ENCODE measurements around the gene HVCN1.

Gene HVCN1

GRCh38 chr12:110606253-110606611, 82.7 kb downstream of the HVCN1 start:
- TF ChIP-seq FOXM1 (IDR thresholded peaks at IDR 0.05; ENCODE audit: borderline replicate concordance, low read depth) (no peak), ZBTB7A (IDR thresholded peaks at IDR 0.05; ENCODE audit: low read depth) (no peak), RAD21 (IDR thresholded peaks at IDR 0.05; ENCODE audit: low read depth) (no peak), YY1 (IDR thresholded peaks at IDR 0.05; ENCODE audit: low read depth) (no peak), EGR1 (IDR thresholded peaks at IDR 0.05) (no peak), NFIC (IDR thresholded peaks at IDR 0.05) (no peak), EP300 (IDR thresholded peaks at IDR 0.05; ENCODE audit: borderline replicate concordance) (no peak), USF1 (IDR thresholded peaks at IDR 0.05) (no peak), TEAD4 (IDR thresholded peaks at IDR 0.05) (no peak), TAF1 (IDR thresholded peaks at IDR 0.05; ENCODE audit: low read depth) (no peak)
- TF ChIP-seq, protein P1, sequence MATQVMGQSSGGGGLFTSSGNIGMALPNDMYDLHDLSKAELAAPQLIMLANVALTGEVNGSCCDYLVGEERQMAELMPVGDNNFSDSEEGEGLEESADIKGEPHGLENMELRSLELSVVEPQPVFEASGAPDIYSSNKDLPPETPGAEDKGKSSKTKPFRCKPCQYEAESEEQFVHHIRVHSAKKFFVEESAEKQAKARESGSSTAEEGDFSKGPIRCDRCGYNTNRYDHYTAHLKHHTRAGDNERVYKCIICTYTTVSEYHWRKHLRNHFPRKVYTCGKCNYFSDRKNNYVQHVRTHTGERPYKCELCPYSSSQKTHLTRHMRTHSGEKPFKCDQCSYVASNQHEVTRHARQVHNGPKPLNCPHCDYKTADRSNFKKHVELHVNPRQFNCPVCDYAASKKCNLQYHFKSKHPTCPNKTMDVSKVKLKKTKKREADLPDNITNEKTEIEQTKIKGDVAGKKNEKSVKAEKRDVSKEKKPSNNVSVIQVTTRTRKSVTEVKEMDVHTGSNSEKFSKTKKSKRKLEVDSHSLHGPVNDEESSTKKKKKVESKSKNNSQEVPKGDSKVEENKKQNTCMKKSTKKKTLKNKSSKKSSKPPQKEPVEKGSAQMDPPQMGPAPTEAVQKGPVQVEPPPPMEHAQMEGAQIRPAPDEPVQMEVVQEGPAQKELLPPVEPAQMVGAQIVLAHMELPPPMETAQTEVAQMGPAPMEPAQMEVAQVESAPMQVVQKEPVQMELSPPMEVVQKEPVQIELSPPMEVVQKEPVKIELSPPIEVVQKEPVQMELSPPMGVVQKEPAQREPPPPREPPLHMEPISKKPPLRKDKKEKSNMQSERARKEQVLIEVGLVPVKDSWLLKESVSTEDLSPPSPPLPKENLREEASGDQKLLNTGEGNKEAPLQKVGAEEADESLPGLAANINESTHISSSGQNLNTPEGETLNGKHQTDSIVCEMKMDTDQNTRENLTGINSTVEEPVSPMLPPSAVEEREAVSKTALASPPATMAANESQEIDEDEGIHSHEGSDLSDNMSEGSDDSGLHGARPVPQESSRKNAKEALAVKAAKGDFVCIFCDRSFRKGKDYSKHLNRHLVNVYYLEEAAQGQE (IDR thresholded peaks at IDR 0.05; ENCODE audit: low read depth): no peak

DNA sequence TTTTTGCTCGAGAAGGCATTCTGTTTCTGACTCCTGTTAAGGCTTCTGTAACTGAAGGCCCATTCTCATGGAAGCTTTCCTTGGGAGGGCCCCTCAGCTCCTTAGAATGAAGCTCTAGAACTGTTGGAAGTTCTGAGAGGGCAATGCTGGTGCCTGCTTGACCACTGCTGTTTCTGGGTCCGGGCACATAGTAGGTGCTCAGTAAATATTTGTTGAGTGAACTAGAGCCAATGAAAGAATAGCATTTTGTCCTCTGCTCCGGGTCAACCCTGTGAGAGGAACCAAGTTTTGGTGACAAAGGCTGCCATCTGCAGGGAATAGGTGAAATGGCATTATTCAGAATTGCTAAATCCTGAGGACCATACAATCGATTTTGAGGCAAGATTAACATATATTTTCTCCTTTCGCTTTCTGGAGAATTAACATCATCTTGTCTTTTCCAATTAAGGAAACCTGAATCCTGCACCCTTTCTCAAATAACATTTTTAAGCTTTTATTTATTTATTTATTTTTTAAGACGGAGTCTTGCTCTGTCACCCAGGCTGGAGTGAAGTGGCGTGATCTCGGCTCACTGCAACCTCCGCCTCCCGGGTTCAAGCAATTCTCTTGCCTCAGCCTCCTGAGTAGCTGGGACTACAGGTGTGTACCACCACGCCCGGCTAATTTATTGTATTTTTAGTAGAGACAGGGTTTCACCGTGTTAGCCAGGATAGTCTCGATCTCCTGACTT, 86.7 kb downstream of the HVCN1 start:
- peak; percentile 44 for TF ChIP-seq CEBPB (IDR thresholded peaks at IDR 0.05)
- peak; percentile 93 for TF ChIP-seq RAD21 (IDR thresholded peaks at IDR 0.05; ENCODE audit: low read depth)

- TF ChIP-seq CEBPB (IDR thresholded peaks at IDR 0.05) (peak; percentile 95), RAD21 (IDR thresholded peaks at IDR 0.05; ENCODE audit: low read depth) (peak; percentile 80)
- TF ChIP-seq, protein P2, sequence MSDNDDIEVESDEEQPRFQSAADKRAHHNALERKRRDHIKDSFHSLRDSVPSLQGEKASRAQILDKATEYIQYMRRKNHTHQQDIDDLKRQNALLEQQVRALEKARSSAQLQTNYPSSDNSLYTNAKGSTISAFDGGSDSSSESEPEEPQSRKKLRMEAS (IDR thresholded peaks at IDR 0.05): no peak
Observed at GRCh38 chr12:110600254-110600653, 88.7 kb downstream of the HVCN1 start.

DNA sequence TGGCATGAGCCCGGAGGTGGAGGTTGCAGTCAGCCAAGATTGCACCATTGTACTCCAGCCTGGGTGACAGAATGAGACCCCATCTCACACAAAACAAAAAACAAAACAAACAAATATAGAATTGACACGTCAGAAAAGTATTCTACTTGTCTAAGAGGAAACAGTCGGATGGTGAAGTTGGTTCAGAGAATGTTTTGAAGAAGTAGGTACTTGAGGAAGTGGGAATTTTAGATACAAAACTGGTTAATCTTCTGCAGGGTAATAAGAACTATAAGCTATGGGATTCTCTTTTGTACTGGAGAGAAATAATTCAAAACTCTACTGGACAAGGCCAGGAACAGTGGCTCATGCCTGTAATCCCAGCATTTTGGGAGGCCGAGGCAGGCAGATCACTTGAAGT, 89.6 kb downstream of the HVCN1 start:
- TF ChIP-seq NFIC (IDR thresholded peaks at IDR 0.05): no peak
- no peak for TF ChIP-seq TEAD4 (IDR thresholded peaks at IDR 0.05)
- TF ChIP-seq EP300 (IDR thresholded peaks at IDR 0.05; ENCODE audit: borderline replicate concordance): no peak
- TF ChIP-seq YY1 (IDR thresholded peaks at IDR 0.05; ENCODE audit: low read depth): no peak
- no peak for TF ChIP-seq FOXM1 (IDR thresholded peaks at IDR 0.05; ENCODE audit: borderline replicate concordance, low read depth)
- no peak for TF ChIP-seq USF1 (IDR thresholded peaks at IDR 0.05)
- TF ChIP-seq, protein P1 (IDR thresholded peaks at IDR 0.05; ENCODE audit: low read depth): no peak
- no peak for TF ChIP-seq EGR1 (IDR thresholded peaks at IDR 0.05)
- no peak for TF ChIP-seq TAF1 (IDR thresholded peaks at IDR 0.05; ENCODE audit: low read depth)
- no peak for TF ChIP-seq RAD21 (IDR thresholded peaks at IDR 0.05; ENCODE audit: low read depth)
- no peak for TF ChIP-seq ZBTB7A (IDR thresholded peaks at IDR 0.05; ENCODE audit: low read depth)
- TF ChIP-seq CEBPB (IDR thresholded peaks at IDR 0.05): no peak
- TF ChIP-seq, protein P2 (IDR thresholded peaks at IDR 0.05): no peak
- no peak for TF ChIP-seq CREB1 (IDR thresholded peaks at IDR 0.05; ENCODE audit: low read depth)
- TF ChIP-seq TCF12 (IDR thresholded peaks at IDR 0.05; ENCODE audit: low read depth): no peak

Data from Ishikawa (cell line).